SK-N-SH treated with all-trans-retinoic acid at 6 μM for 48 hours (cell line): ENCODE measurements around the gene PLXNA4.

ENCODE experiments used
- ARNTL ChIP-seq: fragments of 450-650 bp; formaldehyde crosslinking; IDR thresholded peaks from 2 replicates; pipeline ENCODE4 v1.5.0; 2020; ENCODE audit warnings: low read depth, mild to moderate bottlenecking, moderate library complexity, borderline replicate concordance
- CSDC2 ChIP-seq: fragments of 250-450 bp; sonication (Bioruptor Pico); IDR thresholded peaks from 2 replicates; pipeline ENCODE4 v1.5.0; 2020; ENCODE audit warnings: mild to moderate bottlenecking, moderate library complexity
- ESRRG ChIP-seq: fragments of 250-450 bp; sonication (Bioruptor Pico); IDR thresholded peaks from 2 replicates; pipeline ENCODE4 v1.6.1; 2021; ENCODE audit warnings: mild to moderate bottlenecking
- GLIS3 ChIP-seq: fragments of 250-450 bp; sonication (Bioruptor Pico); IDR thresholded peaks from 2 replicates; pipeline ENCODE4 v1.5.0; 2020; ENCODE audit warnings: mild to moderate bottlenecking, moderate library complexity
- SNAI2 ChIP-seq: fragments of 250-450 bp; sonication (Bioruptor Pico); IDR thresholded peaks from 2 replicates; pipeline ENCODE4 v1.5.0; 2020; ENCODE audit warnings: mild to moderate bottlenecking, moderate library complexity
- ZC3H10 ChIP-seq: fragments of 250-450 bp; sonication (Bioruptor Pico); IDR thresholded peaks from 2 replicates; pipeline ENCODE4 v1.5.1; 2021; ENCODE audit warnings: mild to moderate bottlenecking, moderate library complexity
- ZNF70 ChIP-seq: fragments of 450-650 bp; formaldehyde crosslinking; IDR thresholded peaks from 2 replicates; pipeline ENCODE4 v1.5.0; 2020; ENCODE audit warnings: mild to moderate bottlenecking, moderate library complexity

GRCh38 chr7:132181946-132182685 lies 394.2 kb downstream of the PLXNA4 start:
- TF ChIP-seq ZNF70 (CRISPR knock-in tag), result no peak
- TF ChIP-seq ESRRG (CRISPR knock-in tag), result no peak
- no peak for TF ChIP-seq CSDC2 (CRISPR knock-in tag)
- no peak for TF ChIP-seq SNAI2 (CRISPR knock-in tag)
- no peak for TF ChIP-seq ARNTL (CRISPR knock-in tag)
- TF ChIP-seq GLIS3, result no peak
- no peak for TF ChIP-seq ZC3H10 (CRISPR knock-in tag)
